ENCODE measurements around the gene ZBTB22. TPM values are rescaled to one million over a fixed set of nuclear protein-coding genes. Genes with fewer than 3 reads are reported as not detected.

The ZBTB22 gene
- total RNA-seq, 1 experiment from 2014 or later, result 11.6 TPM

- Histone ChIP-seq H3K27me3 (ENCODE audit: control insufficient read depth, insufficient read depth, low read length) (no peaks in the 10 kb centered on the region), H3K4me3 (ENCODE audit: insufficient read depth, low read depth, low read length) (peak overlapping the region; percentile 97), H3K36me3 (replicated peaks; ENCODE audit: control insufficient read depth, insufficient read depth, low read length) (peaks cover 40% of the 10 kb centered on the region)
- no peak for DNase-seq
Observed at GRCh38 chr6:33273129-33273923, 44.2 kb downstream of the ZBTB22 start.

GRCh38 chr6:33272275-33273128 lies 45.0 kb downstream of the ZBTB22 start:
- peak overlapping the region; percentile 97 for H3K4me3 ChIP-seq (ENCODE audit: insufficient read depth, low read depth, low read length)
- peaks cover 47% of the 10 kb centered on the region for H3K36me3 ChIP-seq (replicated peaks; ENCODE audit: control insufficient read depth, insufficient read depth, low read length)
- no peaks in the 10 kb centered on the region for H3K27me3 ChIP-seq (ENCODE audit: control insufficient read depth, insufficient read depth, low read length)
- no peak for DNase-seq

- H3K27me3 ChIP-seq (ENCODE audit: control insufficient read depth, insufficient read depth, low read length), result no peaks in the 10 kb centered on the region
- H3K36me3 ChIP-seq (replicated peaks; ENCODE audit: control insufficient read depth, insufficient read depth, low read length), result peaks cover 51% of the 10 kb centered on the region
- peak within 1 kb of the TSS; percentile 97 for H3K4me3 ChIP-seq (ENCODE audit: insufficient read depth, low read depth, low read length)
- DNase-seq, result peak; percentile 92
Observed at GRCh38 chr6:33271468-33272274, 45.9 kb downstream of the ZBTB22 start, which contains the start of the genes RPS18 and VPS52. Gene RPS18, plus strand, starts transcription at chr6:33272075. Its CDS starts 45 bp downstream, at chr6:33272120. Gene VPS52, minus strand, starts transcription at chr6:33271876. Its CDS starts 201 bp downstream, at chr6:33271675.

GRCh38 chr6:33271117-33271467 lies 46.5 kb downstream of the ZBTB22 start:
- H3K36me3 ChIP-seq (replicated peaks; ENCODE audit: control insufficient read depth, insufficient read depth, low read length), result peaks cover 51% of the 10 kb centered on the region
- peak overlapping the region; percentile 97 for H3K4me3 ChIP-seq (ENCODE audit: insufficient read depth, low read depth, low read length)
- no peak for DNase-seq
- H3K27me3 ChIP-seq (ENCODE audit: control insufficient read depth, insufficient read depth, low read length), result no peaks in the 10 kb centered on the region

Other genes starting within 250 kb of the ZBTB22 start
- 3.6 and 4.9 TPM in 2 replicates for gene HLA-DPA1, start 244.1 kb downstream of the ZBTB22 start, total RNA-seq (2014; rRNA removed; shearing (Covaris generic))
- gene HLA-DPB1, start 241.8 kb downstream of the ZBTB22 start, total RNA-seq (2014; rRNA removed; shearing (Covaris generic)), result 27.6 and 29.3 TPM in 2 replicates
- gene COL11A2, start 125.3 kb downstream of the ZBTB22 start, total RNA-seq (2014; rRNA removed; shearing (Covaris generic)), result 0.48 and 0.67 TPM in 2 replicates
- gene RXRB, start 117.1 kb downstream of the ZBTB22 start, total RNA-seq (2014; rRNA removed; shearing (Covaris generic)), result 16.7 and 18.1 TPM in 2 replicates
- gene SLC39A7, start 116.9 kb downstream of the ZBTB22 start, total RNA-seq (2014; rRNA removed; shearing (Covaris generic)), result 96.3 and 115 TPM in 2 replicates
- gene HSD17B8, start 113.1 kb downstream of the ZBTB22 start, total RNA-seq (2014; rRNA removed; shearing (Covaris generic)), result 14.7 and 16.0 TPM in 2 replicates
- 18.5 and 19.7 TPM in 2 replicates for gene RING1, start 109.2 kb downstream of the ZBTB22 start, total RNA-seq (2014; rRNA removed; shearing (Covaris generic))
- 54.1 and 57.8 TPM in 2 replicates for gene VPS52, start 45.9 kb downstream of the ZBTB22 start, total RNA-seq (2014; rRNA removed; shearing (Covaris generic))
- gene RPS18, start 45.7 kb downstream of the ZBTB22 start, total RNA-seq (2014; rRNA removed; shearing (Covaris generic)), result 3,561 and 4,135 TPM in 2 replicates
- gene B3GALT4, start 40.6 kb downstream of the ZBTB22 start, total RNA-seq (2014; rRNA removed; shearing (Covaris generic)), result 5.6 and 8.3 TPM in 2 replicates
- gene WDR46, start 28.5 kb downstream of the ZBTB22 start, total RNA-seq (2014; rRNA removed; shearing (Covaris generic)), result 72.0 and 96.6 TPM in 2 replicates
- 87.9 and 90.2 TPM in 2 replicates for gene PFDN6, start 28.1 kb downstream of the ZBTB22 start, total RNA-seq (2014; rRNA removed; shearing (Covaris generic))
- 43.4 and 53.3 TPM in 2 replicates for gene RGL2, start 18.8 kb downstream of the ZBTB22 start, total RNA-seq (2014; rRNA removed; shearing (Covaris generic))
- gene TAPBP, start 3.7 kb downstream of the ZBTB22 start, total RNA-seq (2014; rRNA removed; shearing (Covaris generic)), result 27.9 and 30.6 TPM in 2 replicates
- gene DAXX, start 5.2 kb upstream of the ZBTB22 start, total RNA-seq (2014; rRNA removed; shearing (Covaris generic)), result 79.8 and 91.2 TPM in 2 replicates
- gene KIFC1, start 74.1 kb upstream of the ZBTB22 start, total RNA-seq (2014; rRNA removed; shearing (Covaris generic)), result 101 and 113 TPM in 2 replicates
- 38.3 and 41.9 TPM in 2 replicates for gene PHF1, start 93.3 kb upstream of the ZBTB22 start, total RNA-seq (2014; rRNA removed; shearing (Covaris generic))
- gene CUTA, start 100.4 kb upstream of the ZBTB22 start, total RNA-seq (2014; rRNA removed; shearing (Covaris generic)), result 168 and 188 TPM in 2 replicates
- gene SYNGAP1, start 102.3 kb upstream of the ZBTB22 start, total RNA-seq (2014; rRNA removed; shearing (Covaris generic)), result 8.3 and 13.4 TPM in 2 replicates
- 15.5 and 16.4 TPM in 2 replicates for gene ZBTB9, start 136.8 kb upstream of the ZBTB22 start, total RNA-seq (2014; rRNA removed; shearing (Covaris generic))